Neural progenitor cell (in vitro differentiated cells): Measurements from ENCODE around the gene ZNF71. TPM values are rescaled to one million over a fixed set of nuclear protein-coding genes. Genes with fewer than 3 reads are reported as not detected.

Experiments
- total RNA-seq: library from RNA; depleted of rRNA; stranded (reverse); fragments of >200 nt; gene quantifications from 2 replicates; pipeline ENCODE4 v1.2.3, GENCODE V29; 2015; ENCODE audit warnings: low replicate concordance

Gene ZNF71
- total RNA-seq, 1 donor from 2014 or later: 9.3 TPM

Other genes with a start within 250 kb of the ZNF71 start
- 2.5 and 4.0 TPM in 2 replicates for gene ZNF582, start 201.8 kb upstream of the ZNF71 start, total RNA-seq
- 4.5 and 7.7 TPM in 2 replicates for gene ZNF583, start 191.0 kb upstream of the ZNF71 start, total RNA-seq
- 8.0 and 8.6 TPM in 2 replicates for gene ZNF667, start 118.0 kb upstream of the ZNF71 start, total RNA-seq
- gene ZNF471, start 87.4 kb upstream of the ZNF71 start, total RNA-seq: 1.4 and 1.9 TPM in 2 replicates
- gene ZFP28, start 56.4 kb upstream of the ZNF71 start, total RNA-seq: 11.2 and 11.9 TPM in 2 replicates
- gene ZNF470, start 27.8 kb upstream of the ZNF71 start, total RNA-seq: 6.5 and 6.7 TPM in 2 replicates
- gene SMIM17, start 47.9 kb downstream of the ZNF71 start, total RNA-seq: 2.1 and 2.4 TPM in 2 replicates
- not detected in 2 replicates for gene ZNF835, start 76.5 kb downstream of the ZNF71 start, total RNA-seq
- not detected in 2 replicates for gene PEG3, start 245.4 kb downstream of the ZNF71 start, total RNA-seq
- not detected in 2 replicates for gene ZIM2, start 245.4 kb downstream of the ZNF71 start, total RNA-seq